Measurements from ENCODE around the gene GGPS1. TPM values are rescaled to one million over a fixed set of nuclear protein-coding genes. Genes with fewer than 3 reads are reported as not detected.

Gene GGPS1
- total and polyA plus RNA-seq, 2 of the 8 experiments (the other 6 are each of a cell fraction or from before 2014, with no cell fraction given), result 20.9 to 43.6 TPM

GRCh38 chr1:235341334-235341733 lies 13.0 kb downstream of the GGPS1 start:
- 100% methylated on average over 1 of the region's 1 CpG; no CpG with 5 or more reads in 1 of the 2 experiments for WGBS, 2 experiments (ENCODE audit: extremely low coverage in 1 of 2, insufficient coverage in 1 of 2, insufficient read length in 1 of 2, insufficient replicate concordance in 2 of 2, low coverage in 1 of 2, low lambda C conversion rate in 2 of 2, missing lambda C conversion rate in 1 of 2)
- POLR2A ChIA-PET (ENCODE audit: partially characterized antibody), result interaction anchor here (5.4 kb wide), 1 partner anchor 13 kb away, joined by 39 read pairs; the partner anchor contains the start of genes ARID4B and GGPS1
- H3K27ac ChIP-seq (ENCODE audit: low read depth, low read length), result no peak overlapping the region
- no peak for TF ChIP-seq CBX5 (IDR thresholded peaks at IDR 0.05; ENCODE audit: low read depth, low read length)
- TF ChIP-seq TBP (IDR thresholded peaks at IDR 0.05; ENCODE audit: low read depth, low read length), result no peak
- no peak for TF ChIP-seq TEAD4 (IDR thresholded peaks at IDR 0.05; ENCODE audit: low read depth, low read length)
- no peak for TF ChIP-seq JUND (IDR thresholded peaks at IDR 0.05; ENCODE audit: low read length)
- TF ChIP-seq ASH2L (IDR thresholded peaks at IDR 0.05; ENCODE audit: low read length), result no peak
- no peak for TF ChIP-seq USF2 (IDR thresholded peaks at IDR 0.05; ENCODE audit: low read length)
- TF ChIP-seq ATF3 (IDR thresholded peaks at IDR 0.05; ENCODE audit: insufficient read depth, low read depth, low read length), result no peak
- TF ChIP-seq BCL11A (IDR thresholded peaks at IDR 0.05; ENCODE audit: low read depth in 2 of 2, low read length in 2 of 2), result no peak
- no peak for TF ChIP-seq CHD2 (IDR thresholded peaks at IDR 0.05; ENCODE audit: low read length)
- TF ChIP-seq POU5F1 (IDR thresholded peaks at IDR 0.05; ENCODE audit: low read depth, low read length), result no peak
- no peak for TF ChIP-seq GABPA (IDR thresholded peaks at IDR 0.05; ENCODE audit: borderline replicate concordance, insufficient read depth, low read length)
- TF ChIP-seq RXRA (IDR thresholded peaks at IDR 0.05; ENCODE audit: insufficient read depth, low read depth, low read length), result no peak
- TF ChIP-seq RFX5 (IDR thresholded peaks at IDR 0.05; ENCODE audit: borderline replicate concordance, low read depth, low read length), result no peak
- TF ChIP-seq CHD1 (IDR thresholded peaks at IDR 0.05; ENCODE audit: low read depth, low read length), result no peak

More at GRCh38 chr1:235341334-235341733, 13.0 kb downstream of the GGPS1 start:
- H4K5ac ChIP-seq (ENCODE audit: insufficient read length, low read depth, low read length), result no peak overlapping the region
- H2BK120ac ChIP-seq (replicated peaks; ENCODE audit: low read depth, low read length), result no peak overlapping the region
- H3K14ac ChIP-seq (ENCODE audit: insufficient read length), result no peak overlapping the region
- H4K20me1 ChIP-seq (replicated peaks in 1 of 2; ENCODE audit: control insufficient read depth in 1 of 2, insufficient read depth in 2 of 2, low read length in 2 of 2), result no peaks in the 10 kb centered on the region
- no peaks in the 10 kb centered on the region for H3K4me1 ChIP-seq (replicated peaks in 1 of 4; ENCODE audit: control insufficient read depth in 3 of 4, insufficient read depth in 4 of 4, low read length in 3 of 4)
- H2BK20ac ChIP-seq (ENCODE audit: low read length), result no peak overlapping the region
- no peak overlapping the region for H4K91ac ChIP-seq (replicated peaks; ENCODE audit: insufficient read length, low read length)
- H3K9me3 ChIP-seq (ENCODE audit: insufficient read depth in 2 of 2, low read depth in 1 of 2, low read length in 1 of 2), result no peaks in the 10 kb centered on the region
- no peak overlapping the region for H3K4me2 ChIP-seq (ENCODE audit: insufficient read depth in 1 of 2, low read depth in 2 of 2, low read length in 2 of 2)
- H3K23ac ChIP-seq (ENCODE audit: insufficient read length), result no peak overlapping the region
- H3K9ac ChIP-seq (replicated peaks in 1 of 4; ENCODE audit: extremely low read depth in 1 of 4, low read depth in 3 of 4, low read length in 3 of 4), result no peak overlapping the region
- no peaks in the 10 kb centered on the region for H3K27me3 ChIP-seq (replicated peaks in 1 of 4; ENCODE audit: control insufficient read depth in 3 of 4, extremely low read depth in 1 of 4, insufficient read depth in 3 of 4, low read length in 3 of 4)
- FAIRE-seq (no peak), DNase-seq (ENCODE audit: low read depth in 1 of 2, low spot score in 2 of 2) (no peak)
- no peak overlapping the region for H2BK5ac ChIP-seq (ENCODE audit: low read depth, low read length)
- H2BK12ac ChIP-seq (ENCODE audit: low read depth, low read length), result no peak overlapping the region
- H3K36me3 ChIP-seq (ENCODE audit: control insufficient read depth in 2 of 4, insufficient read depth in 4 of 4, low read length in 3 of 4), result peaks cover 7 to 30% (median 17%) of the 10 kb centered on the region in 4 experiments
- H2AFZ ChIP-seq (ENCODE audit: low read length), result no peak overlapping the region
- H4K8ac ChIP-seq (ENCODE audit: extremely low read depth, insufficient read depth, low read length), result no peak overlapping the region
- H3K56ac ChIP-seq (replicated peaks; ENCODE audit: insufficient read length, low read depth, low read length), result no peak overlapping the region
- H3K4me3 ChIP-seq (ENCODE audit: extremely low read depth in 1 of 4, insufficient read depth in 2 of 4, low read depth in 3 of 4, low read length in 4 of 4), result no peak overlapping the region
- no peaks in the 10 kb centered on the region for H3K79me1 ChIP-seq (ENCODE audit: low read depth, low read length)
- H3K79me2 ChIP-seq (ENCODE audit: control insufficient read depth in 1 of 2, insufficient read depth in 2 of 2, low read length in 2 of 2), result no peaks in the 10 kb centered on the region
- H3K4ac ChIP-seq (replicated peaks; ENCODE audit: insufficient read length, low read depth, low read length), result no peak overlapping the region
- H3K18ac ChIP-seq (ENCODE audit: extremely low read depth, low read length), result no peak overlapping the region
- CTCF ChIA-PET (ENCODE audit: partially characterized antibody), result interaction anchor here (3.4 kb wide), 1 partner anchor 74 kb away, joined by 10 read pairs; no protein-coding TSS in a partner anchor
- no peak overlapping the region for H2AK5ac ChIP-seq (ENCODE audit: low read depth, low read length)
- H3K23me2 ChIP-seq (ENCODE audit: low read depth, low read length), result no peaks in the 10 kb centered on the region
- no peak overlapping the region for H2BK15ac ChIP-seq (ENCODE audit: low read length)

All from H1 (cell line).